Astrocyte of the spinal cord (primary cell): ENCODE results near the gene KIF22.
"Not testable (repeated sequence)": the region's sequence is repeated elsewhere in the genome, so short reads cannot be mapped to it uniquely, and the experiment has no call there.

Source experiments
- DNase-seq: peaks from one replicate; pipeline ENCODE4 v3.0.0; 2011; ENCODE audit warnings: low read depth, low spot score
- H3K4me3 ChIP-seq: 2 replicates; pipeline ENCODE4 v1.5.1; 2011; ENCODE audit warnings: low read depth, mild to moderate bottlenecking, low read length, moderate library complexity
- in situ Hi-C: cut with HindIII; loops from 2 replicates; pipeline ENCODE4 v1.10.0; 2017; ENCODE audit warnings: low sequenced_read_pairs
- TF ChIP-seq, protein P1 (sequence below): IDR thresholded peaks from 2 replicates; pipeline ENCODE4 v1.5.1; 2012; ENCODE audit warnings: low read depth, mild to moderate bottlenecking, low read length, inconsistent platforms

KIF22 gene

DNA sequence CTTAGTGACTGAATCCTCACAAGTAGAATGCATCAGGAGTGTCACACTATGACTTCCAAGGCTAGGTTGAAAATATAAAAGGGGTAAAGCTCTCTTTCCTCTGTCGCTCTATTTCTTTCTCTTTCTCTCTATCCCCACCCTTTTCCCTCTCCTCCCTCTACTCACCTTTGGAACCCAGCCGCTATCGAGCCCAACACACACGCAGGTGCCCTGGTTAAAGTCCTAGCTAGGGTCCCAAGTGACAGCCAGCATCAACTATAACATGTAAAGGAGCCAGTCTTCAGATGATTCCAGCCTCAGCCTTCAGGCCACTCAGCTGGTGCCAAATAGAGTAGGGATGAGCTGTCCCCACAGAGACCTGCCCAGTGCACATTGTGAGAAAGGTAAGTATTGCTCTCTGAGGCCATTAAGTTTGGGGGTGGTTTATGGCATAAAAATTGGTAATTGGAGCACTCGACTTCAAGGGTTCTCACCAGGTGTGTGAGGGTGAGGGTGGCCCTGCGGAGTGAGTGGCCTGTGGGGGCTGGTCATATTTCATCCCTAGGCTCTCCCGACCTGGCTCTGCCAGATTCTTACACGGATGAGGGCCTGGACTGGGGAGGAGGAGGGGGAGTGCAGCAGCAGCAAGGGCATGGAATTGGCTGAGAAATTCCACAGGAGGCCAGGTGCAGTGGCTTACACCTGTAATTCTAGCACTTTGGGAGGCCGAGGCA lies 29.8 kb upstream of the KIF22 start:
- in situ Hi-C loops: no loop called here
- DNase-seq: no peak
- H3K4me3 ChIP-seq: no peak overlapping the region
- TF ChIP-seq, protein P1, sequence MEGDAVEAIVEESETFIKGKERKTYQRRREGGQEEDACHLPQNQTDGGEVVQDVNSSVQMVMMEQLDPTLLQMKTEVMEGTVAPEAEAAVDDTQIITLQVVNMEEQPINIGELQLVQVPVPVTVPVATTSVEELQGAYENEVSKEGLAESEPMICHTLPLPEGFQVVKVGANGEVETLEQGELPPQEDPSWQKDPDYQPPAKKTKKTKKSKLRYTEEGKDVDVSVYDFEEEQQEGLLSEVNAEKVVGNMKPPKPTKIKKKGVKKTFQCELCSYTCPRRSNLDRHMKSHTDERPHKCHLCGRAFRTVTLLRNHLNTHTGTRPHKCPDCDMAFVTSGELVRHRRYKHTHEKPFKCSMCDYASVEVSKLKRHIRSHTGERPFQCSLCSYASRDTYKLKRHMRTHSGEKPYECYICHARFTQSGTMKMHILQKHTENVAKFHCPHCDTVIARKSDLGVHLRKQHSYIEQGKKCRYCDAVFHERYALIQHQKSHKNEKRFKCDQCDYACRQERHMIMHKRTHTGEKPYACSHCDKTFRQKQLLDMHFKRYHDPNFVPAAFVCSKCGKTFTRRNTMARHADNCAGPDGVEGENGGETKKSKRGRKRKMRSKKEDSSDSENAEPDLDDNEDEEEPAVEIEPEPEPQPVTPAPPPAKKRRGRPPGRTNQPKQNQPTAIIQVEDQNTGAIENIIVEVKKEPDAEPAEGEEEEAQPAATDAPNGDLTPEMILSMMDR: no peak

DNA sequence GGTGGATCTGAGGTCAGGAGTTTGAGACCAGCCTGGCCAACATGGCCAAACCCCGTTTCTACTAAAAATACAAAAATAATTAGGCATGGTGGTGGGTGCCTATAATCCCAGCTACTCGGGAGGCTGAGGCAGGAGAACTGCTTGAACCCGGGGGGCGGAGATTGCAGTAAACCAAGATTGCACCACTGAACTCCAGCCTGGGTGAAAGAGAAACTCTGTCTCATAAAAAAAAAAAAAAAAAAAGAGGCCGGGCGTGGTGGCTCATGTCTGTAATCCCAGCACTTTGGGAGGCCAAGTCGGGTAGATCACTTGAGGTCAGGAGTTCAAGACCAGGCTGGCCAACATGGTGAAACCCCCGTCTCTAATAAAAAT lies 29.3 kb upstream of the KIF22 start:
- in situ Hi-C loops, H3K4me3 ChIP-seq, DNase-seq: not testable (repeated sequence)

DNA sequence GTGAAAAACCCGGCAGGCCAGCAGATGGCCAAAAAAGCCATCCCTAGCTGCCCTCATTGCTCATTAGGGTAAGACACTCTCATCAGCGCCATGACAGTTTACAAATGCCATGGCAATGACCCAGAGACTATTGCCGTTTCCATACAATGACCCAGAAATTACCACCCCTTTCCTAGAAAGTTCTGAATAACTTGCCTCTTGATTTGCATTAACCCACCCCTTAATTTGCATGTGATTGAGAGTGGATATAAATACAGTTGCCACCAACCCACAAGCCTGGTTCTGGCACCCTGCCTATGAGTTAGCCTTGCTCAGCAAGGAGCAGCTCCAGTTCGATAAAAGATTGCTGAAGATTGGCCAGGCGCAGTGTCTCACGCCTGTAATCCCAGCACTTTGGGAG lies 28.7 kb upstream of the KIF22 start:
- DNase-seq: no peak
- in situ Hi-C loops: no loop called here
- no peak overlapping the region for H3K4me3 ChIP-seq
- TF ChIP-seq, protein P1: no peak

DNA sequence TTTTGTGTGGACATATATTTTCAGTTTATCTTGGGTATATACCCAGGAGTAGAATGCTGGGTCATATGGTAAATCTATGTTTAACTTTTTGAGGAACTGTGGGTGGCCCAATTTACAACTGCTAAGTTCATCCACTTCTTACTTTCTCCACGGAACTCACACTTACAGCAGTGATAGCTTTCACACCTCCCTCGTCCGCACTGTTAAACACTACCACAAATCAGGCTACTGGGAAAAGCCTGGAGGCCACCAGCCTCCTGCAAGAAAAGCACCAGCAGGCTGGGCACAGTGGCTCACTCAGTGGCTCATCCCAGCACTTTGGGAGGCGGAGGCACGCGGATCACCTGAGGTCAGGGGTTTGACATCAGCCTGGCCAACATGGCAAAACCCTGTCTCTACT lies 27.2 kb upstream of the KIF22 start:
- in situ Hi-C loops: no loop called here
- H3K4me3 ChIP-seq: no peak overlapping the region
- no peak for DNase-seq
- TF ChIP-seq, protein P1: no peak

DNA sequence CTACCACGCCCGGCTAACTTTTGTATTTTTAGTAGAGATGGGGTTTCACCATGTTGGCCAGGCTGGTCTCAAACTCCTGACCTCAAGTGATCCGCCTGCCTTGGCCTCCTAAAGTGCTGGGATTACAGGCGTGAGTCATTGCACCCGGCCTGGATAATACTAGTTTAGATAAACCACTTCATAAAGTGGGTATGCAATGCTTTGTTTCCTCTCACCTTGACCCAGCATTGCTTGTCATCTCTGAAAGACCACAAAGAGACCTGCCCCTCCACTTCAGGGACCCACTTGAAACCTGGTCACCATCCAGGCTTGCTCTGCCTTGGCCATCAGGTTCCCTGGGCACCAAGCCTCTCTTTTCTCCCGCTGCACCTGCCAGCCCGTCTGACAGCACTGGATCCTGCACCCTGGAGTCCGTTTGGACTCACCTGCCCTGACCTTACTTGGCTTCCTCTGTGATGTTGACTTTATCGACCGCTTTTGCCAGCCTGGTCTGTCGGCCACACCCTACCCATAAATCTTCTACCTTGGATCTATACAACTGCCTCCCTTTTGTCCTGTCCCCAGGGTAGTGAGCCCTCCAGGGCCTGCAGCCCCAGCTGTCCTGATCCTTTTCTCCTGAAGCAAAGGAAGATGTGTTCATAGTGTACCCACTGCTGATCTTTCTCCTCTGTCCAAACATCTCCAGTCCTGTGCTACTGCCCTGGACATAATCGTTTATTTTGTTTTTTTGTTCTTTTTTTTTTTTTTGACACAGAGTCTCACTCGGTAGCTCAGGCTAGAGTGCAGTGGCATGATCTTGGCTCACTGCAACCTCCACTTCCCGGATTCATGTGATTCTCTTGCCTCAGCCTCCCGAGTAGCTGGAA lies 25.2 kb upstream of the KIF22 start:
- TF ChIP-seq, protein P1: no peak
- no peak for DNase-seq
- H3K4me3 ChIP-seq: no peak overlapping the region
- in situ Hi-C loops: no loop called here

DNA sequence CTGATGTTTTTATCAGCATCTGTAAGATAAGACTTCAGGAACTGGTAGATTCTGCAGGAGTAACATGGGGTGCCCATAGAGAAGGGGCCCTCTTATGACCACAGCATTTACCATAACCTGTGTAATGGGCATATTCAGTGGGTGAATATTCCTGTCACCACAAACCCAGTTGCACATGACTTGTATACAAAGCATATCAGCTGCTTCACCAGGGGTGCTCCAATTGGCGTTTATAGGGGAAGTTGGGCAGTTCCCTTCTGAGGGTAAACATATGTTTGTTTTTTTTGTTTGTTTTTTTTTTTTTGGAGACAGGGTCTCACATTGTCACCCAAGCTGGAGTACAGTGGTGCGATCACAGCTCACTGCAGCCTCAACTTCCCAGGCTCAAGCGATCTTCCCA lies 24.0 kb upstream of the KIF22 start:
- TF ChIP-seq, protein P1: no peak
- no peak overlapping the region for H3K4me3 ChIP-seq
- in situ Hi-C loops: no loop called here
- DNase-seq: no peak

DNA sequence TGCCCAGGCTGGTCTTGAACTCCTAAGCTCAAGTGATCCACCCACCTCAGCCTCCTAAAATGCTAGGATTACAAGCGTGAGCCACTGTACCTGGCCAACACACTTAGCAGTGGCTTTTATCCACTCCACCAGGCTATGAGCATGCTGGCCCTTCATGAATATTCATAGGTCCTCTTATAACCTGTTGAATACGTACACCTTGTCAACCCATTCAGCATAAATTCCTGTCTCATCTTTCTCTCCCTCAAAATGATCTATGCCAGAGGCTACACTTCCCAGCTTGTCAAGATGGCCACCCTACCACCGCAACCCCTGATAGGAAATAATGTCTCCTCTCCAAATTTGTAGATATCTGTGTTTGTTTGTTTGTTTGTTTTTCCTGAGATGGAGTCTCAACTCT lies 23.5 kb upstream of the KIF22 start:
- no peak for DNase-seq
- TF ChIP-seq, protein P1: no peak
- in situ Hi-C loops: no loop called here

More for the DNA sequence above, 23.5 kb upstream of the KIF22 start:
- no peak overlapping the region for H3K4me3 ChIP-seq
